GM18517 (cell line): Measurements from ENCODE around the gene ADH4.
"Not testable (repeated sequence)": the region's sequence is repeated elsewhere in the genome, so short reads cannot be mapped to it uniquely, and the experiment has no call there.

Source experiments
- ATAC-seq: cut with Tn5 transposase; IDR thresholded peaks from one replicate; pipeline ENCODE4 v1.9.1; 2021; ENCODE audit warnings: mild to moderate bottlenecking, moderate library complexity; ENCODE audit not compliant: unreplicated experiment

Gene ADH4

DNA sequence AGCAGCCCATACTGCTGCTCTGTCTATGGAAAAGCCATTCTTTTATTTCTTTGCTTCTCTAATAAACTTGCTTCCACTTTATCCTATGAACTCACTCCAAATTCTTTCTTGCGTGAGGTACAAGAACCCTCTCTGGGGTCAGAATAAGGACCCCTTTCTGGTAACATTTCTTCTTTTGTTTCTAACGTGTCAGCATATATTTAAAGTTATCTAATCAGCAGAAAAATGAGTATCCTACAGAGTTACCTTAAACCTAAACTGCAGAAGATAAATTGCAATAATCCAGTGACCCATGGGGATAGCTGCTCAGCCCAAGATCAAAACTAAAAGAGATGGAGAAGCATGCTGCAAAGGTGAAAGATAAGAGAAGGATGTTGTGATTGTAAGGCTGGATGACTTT, 59.5 kb downstream of the ADH4 start:
- no peak for ATAC-seq

DNA sequence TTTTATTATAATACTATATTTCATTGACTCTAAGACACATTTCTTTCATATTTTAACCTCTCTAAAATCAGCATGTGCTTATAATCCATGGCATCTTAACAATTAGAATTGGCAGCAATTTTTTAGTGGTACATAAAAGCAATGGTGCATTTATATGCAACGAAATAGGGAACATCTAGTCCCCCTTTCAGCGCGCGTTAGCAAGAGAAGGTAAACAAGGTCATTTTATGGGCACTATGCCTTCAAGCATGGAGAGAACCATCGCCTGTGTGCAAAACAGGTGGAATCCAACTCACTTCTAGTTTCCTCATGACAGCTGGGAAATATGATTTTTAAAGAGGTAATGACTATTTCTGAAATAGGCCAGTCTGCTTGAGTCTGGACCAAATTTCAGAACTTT, 61.9 kb downstream of the ADH4 start:
- no peak for ATAC-seq

DNA sequence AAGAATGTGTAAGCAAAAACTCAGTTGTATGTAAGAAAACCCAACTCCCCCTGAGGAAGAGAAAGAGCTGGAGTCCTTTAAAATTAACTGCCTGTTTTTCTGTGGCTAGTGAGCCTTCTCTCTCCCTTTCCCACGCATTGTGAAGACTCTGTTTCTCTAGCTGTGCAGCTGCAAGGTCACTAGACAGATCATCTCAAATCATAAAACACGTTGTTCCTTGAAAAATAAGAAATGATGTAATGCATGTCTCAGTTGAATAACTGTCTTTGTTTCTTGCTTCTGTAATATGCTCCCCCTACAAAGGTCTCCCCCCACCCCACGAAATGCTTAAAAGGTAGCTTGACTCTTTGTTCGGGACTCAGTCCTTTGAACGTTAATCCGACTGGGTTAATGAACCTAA, 63.2 kb downstream of the ADH4 start:
- ATAC-seq, result not testable (repeated sequence)

DNA sequence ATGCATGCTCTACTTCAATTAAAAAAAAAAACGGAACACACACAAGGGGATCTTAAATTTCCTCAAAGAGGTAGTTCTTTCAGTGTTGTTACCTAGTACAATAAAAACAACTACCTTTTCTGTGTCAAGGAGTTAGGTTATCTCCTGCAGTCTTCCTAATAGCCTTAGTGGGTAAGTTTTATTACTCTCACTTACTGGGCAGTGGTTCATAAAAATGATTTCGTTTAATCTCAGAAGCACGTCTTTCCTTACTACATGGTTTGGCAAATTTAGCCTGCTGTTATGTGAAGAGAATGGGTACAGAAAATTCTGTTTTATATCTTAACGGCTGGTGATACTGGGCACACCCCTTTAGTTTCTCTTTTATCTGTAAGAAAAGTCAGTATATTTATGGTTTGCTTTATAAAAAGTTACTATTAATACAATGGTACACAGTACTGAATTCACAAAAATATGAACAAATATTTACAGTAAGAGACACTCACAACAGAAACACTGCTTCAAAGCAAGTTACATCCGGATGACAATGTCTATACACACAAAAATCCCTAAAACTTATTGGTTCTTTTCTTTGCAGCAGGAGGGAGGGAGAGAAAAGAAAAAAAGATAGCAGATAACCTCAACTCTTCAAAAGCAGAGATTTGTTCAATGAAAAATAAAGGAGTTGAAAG, 64.3 kb downstream of the ADH4 start:
- no peak for ATAC-seq

DNA sequence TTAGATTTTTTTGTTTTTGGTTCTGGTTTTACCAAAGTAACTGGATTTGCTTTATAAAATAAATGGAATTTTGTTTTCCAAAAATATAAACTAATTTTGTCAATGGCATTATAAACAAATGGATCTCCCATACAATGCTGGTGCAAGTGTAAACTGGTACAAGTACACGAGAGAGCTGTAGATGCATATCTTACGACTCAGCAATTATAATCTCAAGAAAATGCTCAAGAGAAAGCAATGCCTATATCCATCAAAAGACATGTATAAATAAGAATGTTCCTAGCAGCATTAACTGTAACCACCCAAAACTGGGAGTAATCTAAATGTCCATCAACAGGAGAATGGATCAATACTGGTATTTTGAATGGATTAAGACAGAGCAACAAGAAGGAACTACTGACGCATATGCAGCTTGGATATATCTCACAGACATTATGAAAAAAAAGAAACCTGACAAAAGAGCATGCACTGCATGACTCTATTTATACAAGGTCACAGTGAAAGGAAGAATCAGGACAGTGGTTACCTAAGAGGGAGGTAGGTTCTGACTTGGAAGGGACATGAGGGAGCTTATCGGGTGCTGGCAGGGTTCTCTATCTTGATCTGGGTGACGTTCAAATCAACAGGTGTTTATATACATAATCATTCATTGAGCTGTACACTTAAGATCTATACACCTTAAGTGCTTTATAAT, 65.0 kb downstream of the ADH4 start:
- ATAC-seq, result no peak

DNA sequence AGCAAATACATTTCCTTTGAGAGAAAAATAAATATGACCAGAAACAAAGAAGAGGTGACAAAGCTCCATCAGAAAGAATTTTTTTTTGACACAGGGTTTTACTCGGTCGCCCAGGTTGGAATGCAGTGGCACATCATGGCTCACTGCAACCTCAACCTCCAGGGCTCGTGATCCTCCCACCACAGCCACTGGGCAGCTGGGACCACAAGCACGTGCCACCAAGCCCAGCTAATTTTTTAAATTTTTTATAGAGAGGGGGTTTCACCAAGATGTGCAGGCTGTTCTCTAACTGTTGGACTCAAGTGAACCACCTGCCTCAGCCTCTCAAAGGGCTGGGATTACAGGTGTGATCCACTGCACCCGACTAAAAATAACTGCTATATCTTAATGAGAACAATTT, 65.8 kb downstream of the ADH4 start:
- ATAC-seq, result no peak

DNA sequence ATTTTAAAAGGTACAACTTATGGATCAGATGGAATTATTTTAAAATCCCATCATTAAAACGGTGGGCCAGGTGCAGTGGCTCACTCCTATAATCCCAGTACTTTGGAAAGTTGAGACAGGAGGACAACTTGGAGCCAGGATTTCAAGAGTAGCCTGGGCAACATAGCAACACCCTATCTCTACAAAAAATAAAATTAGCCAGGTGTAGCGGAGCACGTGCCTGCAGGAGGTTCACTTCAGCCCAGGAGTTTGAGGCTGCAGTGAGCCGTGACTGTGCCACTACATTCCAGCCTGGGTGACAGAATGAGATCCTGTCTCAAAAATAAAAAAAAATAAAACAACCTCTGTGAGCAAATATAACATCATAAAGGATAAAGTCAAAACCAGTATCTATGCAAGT, 66.9 kb downstream of the ADH4 start:
- no peak for ATAC-seq

DNA sequence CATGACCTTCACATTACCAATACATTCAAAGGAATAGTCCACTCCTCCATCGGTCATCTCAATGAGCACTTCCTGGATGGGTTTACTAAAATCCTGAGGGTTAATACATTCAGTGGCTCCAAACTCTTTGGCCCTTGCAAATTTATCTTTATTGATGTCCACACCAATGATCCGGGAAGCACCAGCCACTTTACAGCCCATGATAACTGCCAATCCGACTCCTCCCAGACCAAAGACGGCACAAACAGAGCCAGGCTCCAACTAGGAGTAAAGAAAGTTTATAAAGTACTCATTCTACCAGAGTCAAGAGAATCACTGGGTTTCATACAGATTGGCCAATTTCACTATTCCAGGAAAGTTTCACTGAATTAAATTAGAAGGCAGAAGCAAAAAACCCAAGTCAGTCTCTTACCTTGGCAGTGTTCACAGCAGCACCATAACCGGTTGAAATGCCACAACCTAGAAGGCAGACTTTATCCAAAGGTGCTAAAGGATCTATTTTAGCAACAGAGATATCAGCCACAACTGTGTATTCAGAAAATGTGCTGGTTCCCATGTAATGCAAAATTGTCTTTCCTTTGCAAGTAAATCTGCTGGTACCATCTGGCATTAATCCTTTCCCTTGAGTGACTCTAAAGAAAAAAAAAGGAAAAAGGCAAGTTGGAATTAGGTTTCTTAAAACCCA, 67.7 kb downstream of the ADH4 start:
- no peak for ATAC-seq

DNA sequence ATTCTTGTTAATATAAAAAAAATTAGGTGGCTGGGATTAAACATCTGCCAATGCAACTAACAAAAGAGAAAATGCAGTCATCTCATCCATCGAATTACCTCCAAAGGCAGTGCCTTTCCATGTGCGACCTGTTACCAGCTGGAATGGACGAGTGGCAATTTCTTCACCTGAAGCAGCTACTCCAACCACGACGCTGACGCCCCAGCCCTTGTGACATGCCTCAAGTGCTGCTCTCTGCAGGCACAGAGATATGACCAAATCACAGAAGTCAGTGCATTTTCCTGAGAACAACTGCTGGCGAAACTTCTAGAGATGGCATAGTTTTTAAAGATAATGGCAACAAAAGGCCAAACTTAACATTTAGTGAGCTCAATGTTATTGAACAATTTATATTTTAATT, 69.3 kb downstream of the ADH4 start:
- ATAC-seq, result no peak
